ENCODE data around the gene RALY. TPM values are rescaled to one million over a fixed set of nuclear protein-coding genes. Genes with fewer than 3 reads are reported as not detected.

The RALY gene
- total RNA-seq, 1 donor from 2014 or later: 61.7 TPM

- no peak for DNase-seq (ENCODE audit: low read depth in 2 of 2)
Measured at GRCh38 chr20:33986560-33987216, 7.0 kb upstream of the RALY start.

- no peak for DNase-seq (ENCODE audit: low read depth in 2 of 2)
Measured at GRCh38 chr20:33990075-33990474, 3.6 kb upstream of the RALY start.

GRCh38 chr20:33991502-33991901, 2.2 kb upstream of the RALY start:
- no peak for DNase-seq (ENCODE audit: low read depth in 2 of 2)

- DNase-seq (ENCODE audit: low read depth in 2 of 2): peak in 1 of 2 donors; percentile 37
Measured at GRCh38 chr20:33992145-33992922, 1.4 kb upstream of the RALY start.

GRCh38 chr20:33992923-33993575, 662 bp upstream of the RALY start:
- peak; percentile 98 to 99 for DNase-seq (ENCODE audit: low read depth in 2 of 2)

GRCh38 chr20:33994222-33994913, 657 bp downstream of the RALY start:
- DNase-seq (ENCODE audit: low read depth in 2 of 2): peak; percentile 78 to 83

GRCh38 chr20:33995053-33995831, 1.5 kb downstream of the RALY start:
- peak in 1 of 2 donors; percentile 4 for DNase-seq (ENCODE audit: low read depth in 2 of 2)

- no peak for DNase-seq (ENCODE audit: low read depth in 2 of 2)
Measured at GRCh38 chr20:33999025-33999649, 5.4 kb downstream of the RALY start.

GRCh38 chr20:34001378-34001777, 7.7 kb downstream of the RALY start:
- DNase-seq (ENCODE audit: low read depth in 2 of 2): no peak

GRCh38 chr20:34004227-34004626, 10.5 kb downstream of the RALY start:
- DNase-seq (ENCODE audit: low read depth in 2 of 2): no peak

- DNase-seq (ENCODE audit: low read depth in 2 of 2): no peak
Measured at GRCh38 chr20:34004790-34005457, 11.2 kb downstream of the RALY start.

- DNase-seq (ENCODE audit: low read depth in 2 of 2): no peak
Measured at GRCh38 chr20:34006619-34007018, 12.9 kb downstream of the RALY start.

- no peak for DNase-seq (ENCODE audit: low read depth in 2 of 2)
Measured at GRCh38 chr20:34008477-34008876, 14.8 kb downstream of the RALY start.

GRCh38 chr20:34010405-34010931, 16.8 kb downstream of the RALY start:
- peak in 1 of 2 donors; percentile 7 for DNase-seq (ENCODE audit: low read depth in 2 of 2)

- no peak for DNase-seq (ENCODE audit: low read depth in 2 of 2)
Measured at GRCh38 chr20:34011275-34011674, 17.6 kb downstream of the RALY start.

GRCh38 chr20:34012330-34012729, 18.6 kb downstream of the RALY start:
- no peak for DNase-seq (ENCODE audit: low read depth in 2 of 2)

- DNase-seq (ENCODE audit: low read depth in 2 of 2): no peak
Measured at GRCh38 chr20:34012735-34013134, 19.0 kb downstream of the RALY start.

- DNase-seq (ENCODE audit: low read depth in 2 of 2): no peak
Measured at GRCh38 chr20:34013554-34013953, 19.8 kb downstream of the RALY start.

- no peak for DNase-seq (ENCODE audit: low read depth in 2 of 2)
Measured at GRCh38 chr20:34014878-34015277, 21.2 kb downstream of the RALY start.
